GOT3 (cell line): ENCODE measurements around the gene CCNY.
"Not testable (repeated sequence)": the region's sequence is repeated elsewhere in the genome, so short reads cannot be mapped to it uniquely, and the experiment has no call there.

Source experiments
- DNase-seq: peaks from one replicate; lab custom pipeline; 2025; ENCODE audit warnings: mixed read lengths; lab: John Stamatoyannopoulos, UW

CCNY gene

GRCh38 chr10:35384265-35384868 lies 48.1 kb downstream of the CCNY start:
- DNase-seq = no peak

GRCh38 chr10:35386594-35387174 lies 50.4 kb downstream of the CCNY start:
- DNase-seq = no peak

GRCh38 chr10:35387768-35388167 lies 51.5 kb downstream of the CCNY start:
- DNase-seq = no peak

GRCh38 chr10:35388197-35388596 lies 51.9 kb downstream of the CCNY start:
- no peak for DNase-seq

- DNase-seq = no peak
Observed at GRCh38 chr10:35388682-35389081, 52.4 kb downstream of the CCNY start.

- DNase-seq = no peak
Observed at GRCh38 chr10:35390161-35390840, 54.0 kb downstream of the CCNY start.

- no peak for DNase-seq
Observed at GRCh38 chr10:35390843-35391152, 54.5 kb downstream of the CCNY start.

GRCh38 chr10:35391153-35391953 lies 55.0 kb downstream of the CCNY start:
- DNase-seq = no peak

GRCh38 chr10:35391954-35392262 lies 55.6 kb downstream of the CCNY start:
- no peak for DNase-seq

GRCh38 chr10:35392482-35393228 lies 56.3 kb downstream of the CCNY start:
- no peak for DNase-seq

- no peak for DNase-seq
Observed at GRCh38 chr10:35394411-35394851, 58.1 kb downstream of the CCNY start.

- DNase-seq = no peak
Observed at GRCh38 chr10:35394934-35395333, 58.6 kb downstream of the CCNY start.

- DNase-seq = no peak
Observed at GRCh38 chr10:35396560-35397434, 60.5 kb downstream of the CCNY start.

- DNase-seq = no peak
Observed at GRCh38 chr10:35397953-35398352, 61.6 kb downstream of the CCNY start.

- no peak for DNase-seq
Observed at GRCh38 chr10:35398355-35398754, 62.0 kb downstream of the CCNY start.

- DNase-seq = no peak
Observed at GRCh38 chr10:35398908-35399307, 62.6 kb downstream of the CCNY start.

GRCh38 chr10:35399414-35400009 lies 63.2 kb downstream of the CCNY start:
- no peak for DNase-seq

GRCh38 chr10:35400595-35401268 lies 64.4 kb downstream of the CCNY start:
- no peak for DNase-seq

- DNase-seq = not testable (repeated sequence)
Observed at GRCh38 chr10:35403491-35403890, 67.2 kb downstream of the CCNY start.

GRCh38 chr10:35404077-35404476 lies 67.8 kb downstream of the CCNY start:
- not testable (repeated sequence) for DNase-seq
